GM23338 (cell line): Measurements from ENCODE around the gene PDE6A. TPM values are rescaled to one million over a fixed set of nuclear protein-coding genes. Genes with fewer than 3 reads are reported as not detected.
A peak's percentile ranks its signal among the peaks of the same experiment; 100 is the strongest.

Experiments
- ATAC-seq: fragments of 200-7000 bp; cut with Tn5 transposase; 3 replicates; pipeline ENCODE4 v1.9.1; 2020
- DNase-seq: peaks from one replicate; pipeline ENCODE4 v3.0.0-alpha.2; 2015; ENCODE audit warnings: low spot score
- H2AFZ ChIP-seq: fragments of 200-600 bp; sonication (generic); 2 replicates; pipeline ENCODE4 v1.8.0; 2016; ENCODE audit warnings: antibody characterized with exemption, mild to moderate bottlenecking, moderate library complexity
- H3F3A ChIP-seq: fragments of 200-600 bp; sonication (generic); replicated peaks from 2 replicates; pipeline ENCODE4 v1.8.0; 2017; ENCODE audit warnings: antibody characterized with exemption, mixed run types, low read depth
- H3K27ac ChIP-seq: fragments of 200-600 bp; sonication (generic); 2 replicates; pipeline ENCODE4 v1.6.1; 2016; ENCODE audit warnings: low read depth
- H3K27me3 ChIP-seq: fragments of 200-600 bp; sonication (generic); 2 replicates; pipeline ENCODE4 v1.8.0; 2016; ENCODE audit warnings: mild to moderate bottlenecking, mixed run types, moderate library complexity; ENCODE audit not compliant: insufficient read depth
- H3K36me3 ChIP-seq: fragments of 200-600 bp; sonication (generic); 2 replicates; pipeline ENCODE4 v1.8.0; 2016; ENCODE audit warnings: mild to moderate bottlenecking; ENCODE audit not compliant: insufficient read depth
- H3K4me1 ChIP-seq: fragments of 200-600 bp; sonication (generic); 2 replicates; pipeline ENCODE4 v1.8.0; 2016; ENCODE audit warnings: mild to moderate bottlenecking, moderate library complexity; ENCODE audit not compliant: insufficient read depth
- H3K4me2 ChIP-seq: fragments of 200-600 bp; sonication (generic); 2 replicates; pipeline ENCODE4 v1.7.1; 2017; ENCODE audit warnings: mixed run types
- H3K4me3 ChIP-seq: fragments of 200-600 bp; sonication (generic); 2 replicates; pipeline ENCODE4 v1.6.1; 2016; ENCODE audit warnings: mixed run types
- H3K79me2 ChIP-seq: fragments of 200-600 bp; sonication (generic); replicated peaks from 2 replicates; pipeline ENCODE4 v1.8.0; 2017; ENCODE audit warnings: mild to moderate bottlenecking; ENCODE audit not compliant: insufficient read depth
- H3K9me2 ChIP-seq: fragments of 200-600 bp; sonication (generic); 2 replicates; pipeline ENCODE4 v1.8.0; 2017; ENCODE audit not compliant: insufficient read depth
- H4K20me1 ChIP-seq: fragments of 200-600 bp; sonication (generic); replicated peaks from 2 replicates; pipeline ENCODE4 v1.8.0; 2017; ENCODE audit warnings: mild to moderate bottlenecking; ENCODE audit not compliant: insufficient read depth
- H3K27ac Mint-ChIP-seq: 2 replicates; pipeline ENCODE4 v1.8.0; 2020; ENCODE audit warnings: inconsistent platforms, mild to moderate bottlenecking, moderate library complexity, mixed read lengths
- H3K27me3 Mint-ChIP-seq: 3 replicates; pipeline ENCODE4 v1.8.0; 2022; ENCODE audit warnings: low read depth, mild to moderate bottlenecking, moderate library complexity, mixed read lengths, inconsistent platforms; ENCODE audit not compliant: insufficient read depth, poor library complexity
- H3K36me3 Mint-ChIP-seq: 3 replicates; pipeline ENCODE4 v1.8.0; 2021; ENCODE audit warnings: low read depth, mild to moderate bottlenecking, inconsistent platforms, moderate library complexity, mixed read lengths
- H3K4me1 Mint-ChIP-seq: 3 replicates; pipeline ENCODE4 v1.8.0; 2020; ENCODE audit warnings: mild to moderate bottlenecking, inconsistent platforms, mixed read lengths
- H3K4me3 Mint-ChIP-seq: 3 replicates; pipeline ENCODE4 v1.8.0; 2021; ENCODE audit warnings: moderate library complexity, mild to moderate bottlenecking, inconsistent platforms, mixed read lengths
- H3K9me3 Mint-ChIP-seq: 3 replicates; pipeline ENCODE4 v1.8.0; 2020; ENCODE audit warnings: moderate library complexity, mild to moderate bottlenecking, inconsistent platforms, mixed read lengths
- ETS1 ChIP-seq: IDR thresholded peaks from 2 replicates; pipeline ENCODE4 v1.6.1; 2016; ENCODE audit warnings: antibody characterized with exemption
- polyA plus RNA-seq: library from polyadenylated mRNA; unstranded; fragments of >200 nt; fragmentation: Nextera tagmentation; extraction: Ambion mirVana; gene quantifications from 2 replicates; pipeline ENCODE4 v1.2.1, GENCODE V29; 2016
- total RNA-seq: library from RNA; depleted of rRNA; stranded (reverse); fragments of >200 nt; shearing (Covaris generic); gene quantifications from 2 replicates; pipeline ENCODE4 v1.2.3, GENCODE V29; 2014
- TF ChIP-seq, protein P1 (sequence below): fragments of 250-450 bp; sonication (Bioruptor Pico); IDR thresholded peaks from 2 replicates; pipeline ENCODE4 v1.5.0; 2020; ENCODE audit warnings: mild to moderate bottlenecking, moderate library complexity

The PDE6A gene
- total and polyA plus RNA-seq, 2 experiments from 2014 or later = 0.08 TPM; not detected in 1

- Histone ChIP-seq H3K9me2 (no peaks in the 10 kb centered on the region), H4K20me1 (0 out of 2 replicates have a peak, but pooled peaks cover 7% of the 10 kb centered on the region), H3F3A (no peaks in the 10 kb centered on the region), H3K27me3 (no peaks in the 10 kb centered on the region), H3K36me3 (no peaks in the 10 kb centered on the region), H3K79me2 (no peaks in the 10 kb centered on the region), H3K4me2 (no peak overlapping the region), H3K4me1 (no peaks in the 10 kb centered on the region), H2AFZ (no peak overlapping the region), H3K4me3 (no peak overlapping the region), H3K27ac (no peak overlapping the region)
- peaks cover 23% of the 10 kb centered on the region for H3K4me1 Mint-ChIP-seq
- TF ChIP-seq, protein P1, sequence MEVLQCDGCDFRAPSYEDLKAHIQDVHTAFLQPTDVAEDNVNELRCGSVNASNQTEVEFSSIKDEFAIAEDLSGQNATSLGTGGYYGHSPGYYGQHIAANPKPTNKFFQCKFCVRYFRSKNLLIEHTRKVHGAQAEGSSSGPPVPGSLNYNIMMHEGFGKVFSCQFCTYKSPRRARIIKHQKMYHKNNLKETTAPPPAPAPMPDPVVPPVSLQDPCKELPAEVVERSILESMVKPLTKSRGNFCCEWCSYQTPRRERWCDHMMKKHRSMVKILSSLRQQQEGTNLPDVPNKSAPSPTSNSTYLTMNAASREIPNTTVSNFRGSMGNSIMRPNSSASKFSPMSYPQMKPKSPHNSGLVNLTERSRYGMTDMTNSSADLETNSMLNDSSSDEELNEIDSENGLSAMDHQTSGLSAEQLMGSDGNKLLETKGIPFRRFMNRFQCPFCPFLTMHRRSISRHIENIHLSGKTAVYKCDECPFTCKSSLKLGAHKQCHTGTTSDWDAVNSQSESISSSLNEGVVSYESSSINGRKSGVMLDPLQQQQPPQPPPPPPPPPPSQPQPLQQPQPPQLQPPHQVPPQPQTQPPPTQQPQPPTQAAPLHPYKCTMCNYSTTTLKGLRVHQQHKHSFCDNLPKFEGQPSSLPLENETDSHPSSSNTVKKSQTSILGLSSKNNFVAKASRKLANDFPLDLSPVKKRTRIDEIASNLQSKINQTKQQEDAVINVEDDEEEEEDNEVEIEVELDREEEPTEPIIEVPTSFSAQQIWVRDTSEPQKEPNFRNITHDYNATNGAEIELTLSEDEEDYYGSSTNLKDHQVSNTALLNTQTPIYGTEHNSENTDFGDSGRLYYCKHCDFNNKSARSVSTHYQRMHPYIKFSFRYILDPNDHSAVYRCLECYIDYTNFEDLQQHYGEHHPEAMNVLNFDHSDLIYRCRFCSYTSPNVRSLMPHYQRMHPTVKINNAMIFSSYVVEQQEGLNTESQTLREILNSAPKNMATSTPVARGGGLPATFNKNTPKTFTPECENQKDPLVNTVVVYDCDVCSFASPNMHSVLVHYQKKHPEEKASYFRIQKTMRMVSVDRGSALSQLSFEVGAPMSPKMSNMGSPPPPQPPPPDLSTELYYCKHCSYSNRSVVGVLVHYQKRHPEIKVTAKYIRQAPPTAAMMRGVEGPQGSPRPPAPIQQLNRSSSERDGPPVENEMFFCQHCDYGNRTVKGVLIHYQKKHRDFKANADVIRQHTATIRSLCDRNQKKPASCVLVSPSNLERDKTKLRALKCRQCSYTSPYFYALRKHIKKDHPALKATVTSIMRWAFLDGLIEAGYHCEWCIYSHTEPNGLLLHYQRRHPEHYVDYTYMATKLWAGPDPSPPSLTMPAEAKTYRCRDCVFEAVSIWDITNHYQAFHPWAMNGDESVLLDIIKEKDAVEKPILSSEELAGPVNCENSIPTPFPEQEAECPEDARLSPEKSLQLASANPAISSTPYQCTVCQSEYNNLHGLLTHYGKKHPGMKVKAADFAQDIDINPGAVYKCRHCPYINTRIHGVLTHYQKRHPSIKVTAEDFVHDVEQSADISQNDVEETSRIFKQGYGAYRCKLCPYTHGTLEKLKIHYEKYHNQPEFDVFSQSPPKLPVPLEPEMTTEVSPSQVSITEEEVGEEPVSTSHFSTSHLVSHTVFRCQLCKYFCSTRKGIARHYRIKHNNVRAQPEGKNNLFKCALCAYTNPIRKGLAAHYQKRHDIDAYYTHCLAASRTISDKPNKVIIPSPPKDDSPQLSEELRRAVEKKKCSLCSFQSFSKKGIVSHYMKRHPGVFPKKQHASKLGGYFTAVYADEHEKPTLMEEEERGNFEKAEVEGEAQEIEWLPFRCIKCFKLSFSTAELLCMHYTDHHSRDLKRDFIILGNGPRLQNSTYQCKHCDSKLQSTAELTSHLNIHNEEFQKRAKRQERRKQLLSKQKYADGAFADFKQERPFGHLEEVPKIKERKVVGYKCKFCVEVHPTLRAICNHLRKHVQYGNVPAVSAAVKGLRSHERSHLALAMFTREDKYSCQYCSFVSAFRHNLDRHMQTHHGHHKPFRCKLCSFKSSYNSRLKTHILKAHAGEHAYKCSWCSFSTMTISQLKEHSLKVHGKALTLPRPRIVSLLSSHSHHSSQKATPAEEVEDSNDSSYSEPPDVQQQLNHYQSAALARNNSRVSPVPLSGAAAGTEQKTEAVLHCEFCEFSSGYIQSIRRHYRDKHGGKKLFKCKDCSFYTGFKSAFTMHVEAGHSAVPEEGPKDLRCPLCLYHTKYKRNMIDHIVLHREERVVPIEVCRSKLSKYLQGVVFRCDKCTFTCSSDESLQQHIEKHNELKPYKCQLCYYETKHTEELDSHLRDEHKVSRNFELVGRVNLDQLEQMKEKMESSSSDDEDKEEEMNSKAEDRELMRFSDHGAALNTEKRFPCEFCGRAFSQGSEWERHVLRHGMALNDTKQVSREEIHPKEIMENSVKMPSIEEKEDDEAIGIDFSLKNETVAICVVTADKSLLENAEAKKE (CRISPR knock-in tag) = no peak
- no peak for TF ChIP-seq ETS1
- DNase-seq (no peak), ATAC-seq (no peak)
- peak overlapping the region; percentile 91 for H3K27ac Mint-ChIP-seq
- H3K27me3 Mint-ChIP-seq = peaks cover 5% of the 10 kb centered on the region
- no peaks in the 10 kb centered on the region for H3K9me3 Mint-ChIP-seq
- H3K4me3 Mint-ChIP-seq = no peak overlapping the region
- peaks cover 11% of the 10 kb centered on the region for H3K36me3 Mint-ChIP-seq
Observed at GRCh38 chr5:149838881-149839739, 105.5 kb downstream of the PDE6A start.
